Measurements from ENCODE around the gene EGF.
"Not testable (repeated sequence)": the region's sequence is repeated elsewhere in the genome, so short reads cannot be mapped to it uniquely, and the experiment has no call there.

The EGF gene

GRCh38 chr4:109915385-109916026 lies 2.8 kb downstream of the EGF start:
- no peak for DNase-seq

- DNase-seq: no peak
These were observed 3.3 kb downstream of the EGF start for GRCh38 chr4:109916027-109916409.

- DNase-seq: no peak
These were observed 8.7 kb downstream of the EGF start for GRCh38 chr4:109921384-109921808.

- no peak for DNase-seq
These were observed 12.7 kb downstream of the EGF start for GRCh38 chr4:109925396-109925795.

- DNase-seq: no peak
These were observed 15.8 kb downstream of the EGF start for GRCh38 chr4:109928327-109929045.

GRCh38 chr4:109930464-109930863 lies 17.8 kb downstream of the EGF start:
- DNase-seq: no peak

GRCh38 chr4:109930872-109931271 lies 18.2 kb downstream of the EGF start:
- DNase-seq: no peak

GRCh38 chr4:109931318-109931717 lies 18.6 kb downstream of the EGF start:
- DNase-seq: no peak

GRCh38 chr4:109937352-109937751 lies 24.7 kb downstream of the EGF start:
- DNase-seq: not testable (repeated sequence)

- no peak for DNase-seq
These were observed 26.5 kb downstream of the EGF start for GRCh38 chr4:109939190-109939589.

- DNase-seq: no peak
These were observed 29.7 kb downstream of the EGF start for GRCh38 chr4:109942292-109942926.

GRCh38 chr4:109943745-109944144 lies 31.1 kb downstream of the EGF start:
- DNase-seq: no peak

GRCh38 chr4:109944591-109944990 lies 31.9 kb downstream of the EGF start:
- no peak for DNase-seq

GRCh38 chr4:109945056-109945455 lies 32.4 kb downstream of the EGF start:
- no peak for DNase-seq

GRCh38 chr4:109946120-109946519 lies 33.4 kb downstream of the EGF start:
- DNase-seq: no peak

- DNase-seq: no peak
These were observed 34.8 kb downstream of the EGF start for GRCh38 chr4:109947457-109947856.

- no peak for DNase-seq
These were observed 35.2 kb downstream of the EGF start for GRCh38 chr4:109947918-109948317.

GRCh38 chr4:109949099-109949718 lies 36.5 kb downstream of the EGF start:
- not testable (repeated sequence) for DNase-seq

GRCh38 chr4:109952612-109953011 lies 39.9 kb downstream of the EGF start:
- no peak for DNase-seq

GRCh38 chr4:109953556-109953955 lies 40.9 kb downstream of the EGF start:
- no peak for DNase-seq

GRCh38 chr4:109955146-109955545 lies 42.5 kb downstream of the EGF start:
- DNase-seq: no peak

GRCh38 chr4:109957227-109957626 lies 44.5 kb downstream of the EGF start:
- no peak for DNase-seq

GRCh38 chr4:109959195-109959594 lies 46.5 kb downstream of the EGF start:
- DNase-seq: no peak

- no peak for DNase-seq
These were observed 49.7 kb downstream of the EGF start for GRCh38 chr4:109962401-109962800.
